HG03066 (cell line): Measurements from ENCODE around the gene DKKL1.
"Not testable (repeated sequence)": the region's sequence is repeated elsewhere in the genome, so short reads cannot be mapped to it uniquely, and the experiment has no call there.

ENCODE experiments used
- ATAC-seq: cut with Tn5 transposase; IDR thresholded peaks from one replicate; pipeline ENCODE4 v1.9.1; 2021; ENCODE audit warnings: low read depth; ENCODE audit not compliant: unreplicated experiment

Gene DKKL1

DNA sequence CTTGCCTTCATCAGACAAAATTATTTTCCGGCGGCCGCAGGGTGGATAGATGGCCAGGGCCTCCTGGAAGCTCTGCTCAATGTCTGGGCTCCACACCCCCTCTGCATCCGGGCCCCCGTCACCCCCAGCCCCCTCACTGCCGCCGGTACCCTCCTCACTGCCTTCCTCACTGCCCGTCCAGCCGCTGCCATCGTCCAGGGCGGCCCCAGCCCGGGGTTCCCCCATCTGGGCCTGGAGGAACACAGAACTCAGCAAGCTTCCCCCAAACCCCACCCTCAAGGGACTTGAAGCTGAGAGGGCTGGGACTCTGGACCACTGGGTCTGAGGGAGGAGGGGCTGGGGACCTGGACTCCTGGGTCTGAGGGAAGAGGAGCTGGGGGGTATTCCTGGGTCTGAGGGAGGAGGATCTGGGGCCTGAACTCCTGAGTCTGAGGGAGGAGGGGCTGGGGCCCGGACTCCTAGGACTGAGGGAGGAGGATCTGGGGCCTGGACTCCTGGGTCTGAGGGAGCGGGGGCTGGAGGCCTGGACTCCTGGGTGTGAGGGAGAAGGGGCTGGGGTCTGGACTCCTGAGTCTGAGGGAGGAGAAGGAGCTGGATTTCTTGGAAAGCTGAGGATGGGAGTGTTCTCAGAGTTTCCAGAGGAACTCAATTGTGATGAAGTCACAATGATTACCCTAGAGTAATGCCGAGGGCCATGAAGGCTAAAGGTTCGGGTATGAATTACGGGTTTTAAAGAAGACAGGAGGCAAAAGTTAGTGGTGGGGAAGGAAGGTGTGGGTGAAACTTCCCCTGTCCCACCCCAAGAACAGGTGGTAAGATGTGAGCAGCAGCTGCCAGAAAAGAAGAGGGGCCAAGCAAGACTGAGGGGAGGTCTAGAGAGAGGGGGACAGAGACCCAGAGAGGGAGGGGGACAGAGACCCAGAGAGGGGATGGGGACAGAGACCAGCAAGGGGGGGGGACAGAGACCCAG, 3.5 kb upstream of the DKKL1 start:
- no peak for ATAC-seq

DNA sequence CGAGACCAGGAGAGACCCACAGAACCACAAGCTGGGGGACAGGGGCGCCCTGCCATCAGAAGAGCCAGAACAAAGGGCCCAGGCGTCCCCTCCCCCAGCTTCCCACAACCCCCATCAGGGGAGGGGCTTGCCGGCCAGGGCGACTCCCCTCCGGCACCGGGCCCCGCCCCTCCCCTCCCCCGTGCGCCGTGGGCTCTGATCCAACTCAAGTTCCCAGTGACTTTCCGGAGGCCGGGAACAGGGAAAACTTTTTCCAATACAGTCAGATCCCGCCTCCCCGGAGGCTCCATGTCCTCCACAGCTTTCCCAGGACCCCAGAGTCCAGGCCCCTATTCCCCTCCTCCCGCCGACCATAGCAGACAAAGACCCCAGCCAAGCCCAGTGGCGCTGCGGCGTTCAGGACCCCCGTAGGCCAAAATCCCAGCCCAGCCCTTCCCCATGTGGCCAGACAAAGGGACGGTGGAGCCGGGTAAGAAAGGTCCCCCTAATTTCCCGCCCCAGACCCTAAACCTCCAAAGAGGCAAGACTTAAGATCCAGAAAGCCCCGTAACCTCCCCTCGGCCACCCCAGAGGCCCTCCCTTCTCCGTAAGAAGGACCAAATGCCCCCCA, 2.1 kb upstream of the DKKL1 start:
- no peak for ATAC-seq

DNA sequence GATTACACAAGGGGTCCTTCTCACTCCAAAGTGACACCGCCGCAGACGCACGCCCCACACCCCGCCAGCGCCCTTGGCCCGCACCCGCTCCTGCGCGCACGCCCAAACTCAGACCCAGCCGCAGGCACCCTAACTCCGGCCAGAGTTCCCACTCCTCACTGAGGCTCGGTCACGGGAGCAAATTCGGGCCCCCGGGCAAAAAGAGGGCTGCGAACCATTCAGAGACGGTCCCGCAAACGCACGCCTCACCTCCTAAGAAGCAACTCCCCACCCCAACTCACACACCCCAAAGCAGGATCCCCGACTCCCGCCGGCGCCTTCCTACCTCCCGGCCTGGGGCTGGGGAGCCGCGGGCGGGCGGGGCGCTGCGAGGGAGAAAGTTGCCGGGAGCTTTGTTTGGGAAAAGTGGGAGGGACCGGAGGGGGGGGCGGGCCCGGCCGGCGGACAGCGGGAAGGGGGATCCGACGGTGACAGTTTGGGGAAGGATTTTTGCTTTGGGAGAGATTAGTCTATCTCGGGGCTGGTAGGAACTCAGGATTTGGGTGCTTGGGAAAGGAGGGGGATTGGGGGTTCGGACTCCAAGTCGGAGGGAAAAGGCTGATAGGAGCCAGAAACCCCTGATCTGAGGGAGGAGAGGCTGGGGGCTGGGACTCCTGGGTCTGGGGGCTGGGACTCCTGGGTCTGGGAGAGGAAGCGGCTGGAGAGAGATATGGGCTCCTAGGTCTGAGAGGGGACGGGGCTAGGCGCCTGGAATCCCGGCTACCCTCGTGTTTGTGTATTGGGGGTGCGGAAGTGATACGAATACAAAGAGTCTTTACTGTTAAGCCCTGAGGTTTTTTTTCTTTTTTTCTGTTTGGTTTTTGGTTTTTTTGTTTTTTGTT, 1.4 kb upstream of the DKKL1 start, which contains the start of gene TEAD2:
TEAD2 (minus strand) TSS at position 369 of the 881 bp plus-strand sequence. CDS start 2,341 bp downstream, outside the sequence.
- ATAC-seq, result no peak

DNA sequence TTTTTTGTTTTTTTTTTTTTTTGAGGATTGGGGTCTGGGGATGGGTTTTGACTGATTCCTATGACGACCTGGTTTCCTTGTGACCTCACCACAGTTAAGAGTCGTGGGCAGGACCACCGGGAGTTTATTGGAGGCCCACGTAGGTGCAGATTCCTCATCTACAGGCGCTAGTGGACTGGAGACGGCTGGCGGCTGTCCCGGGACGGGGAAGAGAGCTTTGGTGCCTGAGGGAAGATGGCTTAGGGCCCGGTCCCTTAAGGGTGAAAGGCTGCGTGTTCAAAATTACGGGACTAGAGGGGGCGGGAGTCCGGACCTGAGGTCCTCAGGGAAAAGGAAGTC, 779 bp upstream of the DKKL1 start:
- no peak for ATAC-seq

DNA sequence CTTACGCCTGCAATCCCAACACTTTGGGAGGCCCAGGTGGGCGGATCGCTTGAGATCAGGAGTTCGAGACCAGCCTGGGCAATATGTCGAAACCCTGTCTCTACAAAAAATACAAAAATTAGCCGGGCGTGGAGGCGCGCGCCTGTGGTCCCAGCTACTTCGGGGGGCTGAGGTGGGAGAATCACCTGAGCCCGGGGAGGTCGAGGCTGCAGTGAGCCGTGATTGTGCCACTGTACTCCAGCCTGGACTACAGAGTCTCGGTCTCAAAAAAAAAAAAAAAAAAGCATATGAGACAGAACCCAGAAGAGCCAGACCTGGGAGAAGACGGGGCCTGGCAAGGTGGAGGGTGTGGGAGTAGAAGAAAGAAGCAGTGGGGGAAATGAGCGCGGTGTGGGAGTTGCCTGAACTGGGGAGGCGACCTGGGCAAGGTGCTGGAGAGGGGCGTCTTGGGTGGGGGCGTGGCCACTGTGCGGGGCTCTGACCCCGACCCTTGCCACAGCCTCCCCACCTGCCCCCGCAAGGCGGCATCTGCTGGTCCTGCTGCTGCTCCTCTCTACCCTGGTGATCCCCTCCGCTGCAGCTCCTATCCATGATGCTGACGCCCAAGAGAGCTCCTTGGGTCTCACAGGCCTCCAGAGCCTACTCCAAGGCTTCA, 533 bp downstream of the DKKL1 start:
- ATAC-seq, result no peak

DNA sequence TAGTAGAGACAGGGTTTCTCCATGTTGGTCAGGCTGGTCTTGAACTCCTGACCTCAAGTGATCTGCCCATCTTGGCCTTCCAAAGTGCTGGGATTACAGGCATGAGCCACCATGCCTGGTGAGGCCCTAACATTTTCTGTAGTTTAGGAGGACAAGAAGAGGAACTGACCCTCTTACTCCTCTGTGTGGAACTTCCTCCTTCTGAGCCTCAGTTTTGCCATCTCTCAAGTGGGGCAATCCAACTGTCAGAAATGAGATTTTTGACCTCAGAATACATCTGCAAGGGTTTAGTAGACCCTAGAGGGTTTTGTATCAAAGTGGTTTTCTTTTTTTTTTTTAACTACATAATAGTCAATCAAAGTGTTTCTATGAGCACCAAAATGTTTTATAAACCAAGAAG, 2.4 kb downstream of the DKKL1 start:
- no peak for ATAC-seq

DNA sequence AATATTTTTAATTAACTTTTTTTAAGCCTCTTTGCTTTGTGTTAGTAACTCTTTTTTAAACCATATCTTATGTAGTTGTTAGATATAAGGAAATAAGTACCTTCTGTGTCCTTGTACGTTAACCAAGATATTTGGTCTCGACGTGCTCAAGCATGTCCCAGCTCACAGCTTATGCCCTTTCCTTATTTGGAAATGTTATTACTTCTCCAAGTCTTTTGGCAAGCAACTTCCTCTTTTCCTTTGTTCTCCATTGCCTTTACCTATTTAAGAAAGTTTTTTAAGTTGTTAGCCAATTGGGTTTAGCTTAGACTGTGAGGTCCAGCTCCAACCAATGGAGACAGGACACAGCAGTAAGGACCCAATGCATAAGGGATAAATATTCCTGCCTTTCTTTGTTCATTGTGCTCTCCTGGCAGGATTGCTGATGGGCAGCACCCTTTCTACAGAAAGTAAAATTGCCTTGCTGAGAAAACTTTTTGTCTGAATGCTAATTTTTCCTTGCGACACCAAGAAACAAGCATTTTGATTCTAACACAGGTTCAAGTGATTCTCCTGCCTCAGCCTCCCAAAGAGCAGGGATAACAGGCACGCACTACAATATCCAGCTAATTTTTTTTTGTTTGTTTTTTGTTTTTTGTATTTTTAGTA, 5.2 kb downstream of the DKKL1 start:
- ATAC-seq, result no peak

DNA sequence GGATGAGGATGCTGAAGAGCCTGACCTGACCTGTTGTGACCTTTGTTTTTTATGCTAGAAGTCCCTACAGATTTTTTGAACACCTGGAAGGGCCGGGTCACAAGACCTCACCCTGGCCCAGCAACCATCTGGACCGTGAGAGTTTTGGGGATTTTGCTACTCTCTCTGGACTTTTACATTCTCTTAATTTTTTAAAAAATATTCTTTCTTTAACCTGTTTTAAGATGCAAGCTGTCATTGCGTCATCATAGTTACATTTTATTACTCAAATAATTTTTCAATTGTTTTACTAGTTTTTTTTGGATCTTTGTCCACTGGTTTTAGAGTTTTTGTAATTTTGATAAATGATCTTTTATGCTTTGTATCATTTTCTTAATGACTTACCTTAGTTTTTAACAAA, 7.5 kb downstream of the DKKL1 start:
- no peak for ATAC-seq

DNA sequence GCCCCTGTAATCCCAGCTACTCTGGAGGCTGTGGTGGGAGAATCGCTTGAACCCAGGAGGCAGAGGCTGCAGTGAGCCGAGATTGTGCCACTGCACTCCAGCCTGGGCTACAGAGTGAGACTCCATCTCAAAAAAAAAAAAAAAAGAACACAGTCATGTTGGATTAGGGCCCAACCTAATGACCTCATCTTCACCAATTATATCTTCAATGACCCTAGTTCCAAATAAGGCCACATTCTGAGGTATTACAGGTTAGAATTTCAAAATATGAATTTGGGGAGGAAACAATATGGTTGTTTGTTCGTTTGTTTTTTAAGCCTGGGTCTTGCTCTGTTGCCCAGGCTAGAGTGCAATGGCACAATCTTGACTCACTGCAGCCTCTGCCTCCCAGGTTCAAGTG, 9.5 kb downstream of the DKKL1 start:
- ATAC-seq, result not testable (repeated sequence)

DNA sequence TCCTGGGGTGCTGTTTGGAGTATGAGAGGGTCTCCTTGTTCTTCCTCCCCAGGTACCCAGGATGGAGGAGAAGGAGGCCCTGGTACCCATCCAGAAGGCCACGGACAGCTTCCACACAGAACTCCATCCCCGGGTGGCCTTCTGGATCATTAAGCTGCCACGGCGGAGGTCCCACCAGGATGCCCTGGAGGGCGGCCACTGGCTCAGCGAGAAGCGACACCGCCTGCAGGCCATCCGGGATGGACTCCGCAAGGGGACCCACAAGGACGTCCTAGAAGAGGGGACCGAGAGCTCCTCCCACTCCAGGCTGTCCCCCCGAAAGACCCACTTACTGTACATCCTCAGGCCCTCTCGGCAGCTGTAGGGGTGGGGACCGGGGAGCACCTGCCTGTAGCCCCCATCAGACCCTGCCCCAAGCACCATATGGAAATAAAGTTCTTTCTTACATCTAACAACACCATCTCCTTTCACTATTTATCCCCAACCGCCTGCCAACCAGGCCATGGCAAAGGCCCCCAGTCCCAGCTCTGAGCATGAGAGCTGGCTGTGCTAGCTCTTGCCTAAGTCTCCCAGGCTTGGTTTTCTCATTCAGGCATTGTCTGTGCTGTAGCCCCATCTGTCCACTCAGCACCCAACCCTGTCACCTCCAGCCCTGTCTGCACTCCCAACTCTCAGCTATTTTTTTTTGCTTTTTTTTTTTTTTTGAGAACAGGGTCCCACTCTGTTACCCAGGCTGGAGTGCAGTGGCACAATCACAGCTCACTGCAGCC, 11.2 kb downstream of the DKKL1 start:
- ATAC-seq, result no peak

DNA sequence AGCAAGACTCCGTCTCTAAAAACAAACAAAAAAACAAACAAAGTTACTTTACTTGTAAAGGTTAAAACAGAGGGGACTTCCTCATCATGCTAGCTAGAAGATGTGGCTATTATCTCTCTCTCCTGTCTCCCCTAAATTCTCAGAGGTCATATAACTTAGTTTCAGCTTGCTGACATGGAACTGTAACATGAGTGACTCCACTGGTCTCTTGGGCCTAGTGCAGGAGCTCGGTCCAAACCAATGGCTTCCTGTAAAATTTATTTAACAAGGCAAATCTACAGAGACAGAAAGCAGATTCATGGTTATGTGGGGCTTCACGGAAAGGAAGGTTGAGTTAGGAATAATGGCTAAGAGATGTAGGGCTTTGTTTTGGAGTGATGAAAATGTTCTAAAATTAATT, 14.8 kb downstream of the DKKL1 start:
- ATAC-seq, result no peak

DNA sequence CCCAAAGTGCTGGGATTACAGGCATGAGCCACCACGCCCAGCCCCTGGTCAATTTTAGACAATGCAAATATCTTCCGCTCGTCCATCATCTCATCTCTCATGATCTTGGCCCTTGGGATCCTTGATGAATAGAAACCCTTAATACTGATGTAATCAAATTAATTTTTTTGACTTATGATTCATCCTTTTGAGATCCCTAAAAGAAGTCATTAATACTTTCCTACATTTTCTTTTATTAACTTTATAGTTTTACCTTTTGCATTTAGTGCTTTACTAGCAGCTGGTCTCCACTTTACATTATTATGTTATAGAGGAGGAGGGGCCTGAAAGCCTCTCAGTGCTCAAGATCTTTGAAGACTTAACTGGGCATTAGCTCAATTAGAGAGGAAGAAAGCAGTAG, 16.7 kb downstream of the DKKL1 start:
- ATAC-seq, result no peak

DNA sequence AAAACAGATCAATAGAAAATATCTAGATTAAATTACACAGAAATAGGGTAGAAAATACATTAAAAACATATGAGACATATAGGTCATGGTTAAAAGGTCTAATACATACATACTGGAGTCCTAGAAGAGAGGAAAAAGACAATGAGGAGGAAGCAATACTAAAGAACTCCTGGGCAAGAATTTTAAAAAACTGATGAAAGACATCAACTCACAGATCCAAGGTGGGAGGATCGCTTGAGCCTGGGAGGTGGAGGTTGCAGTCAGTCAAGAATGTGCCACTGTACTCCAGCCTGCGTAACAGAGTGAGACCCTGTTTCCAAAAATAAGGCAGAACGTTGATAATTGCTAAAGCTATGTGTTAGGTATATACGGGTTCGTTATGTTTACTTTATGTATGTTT, 19.0 kb downstream of the DKKL1 start:
- no peak for ATAC-seq

DNA sequence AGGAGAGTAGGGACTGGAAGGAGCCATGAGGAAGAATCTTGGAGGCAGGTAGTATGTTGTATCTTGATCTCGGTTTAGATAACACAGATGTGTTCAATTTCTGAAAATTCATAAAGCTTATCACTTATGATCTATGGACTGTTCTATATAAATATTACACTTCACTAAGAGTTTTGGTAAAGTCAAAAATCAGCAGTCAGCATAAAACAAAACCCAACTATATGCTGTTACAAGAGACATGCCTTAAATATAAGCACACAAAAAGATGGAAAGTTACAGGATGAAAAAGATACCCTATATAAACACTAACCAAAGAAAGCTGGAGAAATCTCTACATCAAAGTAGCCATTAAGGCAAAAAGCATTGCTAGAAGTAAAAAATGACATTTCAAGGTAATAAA, 19.9 kb downstream of the DKKL1 start:
- ATAC-seq, result no peak

DNA sequence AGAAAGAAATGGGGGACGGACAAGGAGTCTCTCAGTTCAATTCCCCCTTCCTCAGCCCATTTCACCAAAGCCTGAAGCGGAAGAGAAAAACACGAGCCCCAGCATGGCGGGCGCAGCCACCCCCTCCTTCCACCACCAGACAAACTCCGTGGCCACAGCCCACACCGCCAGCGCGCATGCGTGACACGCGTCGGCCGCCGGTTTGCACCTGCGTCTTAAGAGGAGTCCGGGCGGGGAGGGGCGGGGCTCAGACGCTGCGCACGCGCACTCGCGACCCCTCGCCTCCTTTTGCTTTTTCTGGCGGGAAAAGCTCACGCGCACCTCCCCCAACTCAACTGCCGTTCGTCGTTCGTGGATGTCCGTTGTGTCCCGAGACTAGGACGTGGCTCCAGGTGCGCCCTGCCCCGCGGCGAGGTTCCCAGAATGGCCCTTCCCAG, 24.3 kb downstream of the DKKL1 start, which contains the start of gene KASH5:
KASH5 (plus strand) TSS at position 314 of the 437 bp plus-strand sequence. CDS start 2,635 bp downstream, outside the sequence.
- ATAC-seq, result no peak

DNA sequence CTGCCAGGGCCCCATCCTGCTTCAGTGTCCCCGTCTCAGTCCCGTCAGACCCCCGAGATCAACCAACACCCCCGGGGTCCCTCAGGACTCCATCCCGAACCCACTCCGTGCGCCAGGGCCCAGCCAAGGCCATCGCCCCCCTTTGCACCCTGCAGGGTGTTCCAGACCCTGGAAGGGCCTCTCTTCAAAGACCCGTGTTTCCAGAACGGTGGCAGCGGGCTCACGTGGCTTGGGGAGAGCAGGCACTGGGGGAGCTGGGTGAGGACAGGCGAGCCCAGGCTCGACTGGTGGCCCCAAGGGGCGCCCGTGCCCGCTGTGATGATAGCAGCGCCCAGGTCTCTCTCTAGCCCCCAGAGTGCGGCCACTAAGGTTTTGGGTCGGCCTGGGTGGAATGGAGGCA, 25.7 kb downstream of the DKKL1 start:
- ATAC-seq, result no peak

DNA sequence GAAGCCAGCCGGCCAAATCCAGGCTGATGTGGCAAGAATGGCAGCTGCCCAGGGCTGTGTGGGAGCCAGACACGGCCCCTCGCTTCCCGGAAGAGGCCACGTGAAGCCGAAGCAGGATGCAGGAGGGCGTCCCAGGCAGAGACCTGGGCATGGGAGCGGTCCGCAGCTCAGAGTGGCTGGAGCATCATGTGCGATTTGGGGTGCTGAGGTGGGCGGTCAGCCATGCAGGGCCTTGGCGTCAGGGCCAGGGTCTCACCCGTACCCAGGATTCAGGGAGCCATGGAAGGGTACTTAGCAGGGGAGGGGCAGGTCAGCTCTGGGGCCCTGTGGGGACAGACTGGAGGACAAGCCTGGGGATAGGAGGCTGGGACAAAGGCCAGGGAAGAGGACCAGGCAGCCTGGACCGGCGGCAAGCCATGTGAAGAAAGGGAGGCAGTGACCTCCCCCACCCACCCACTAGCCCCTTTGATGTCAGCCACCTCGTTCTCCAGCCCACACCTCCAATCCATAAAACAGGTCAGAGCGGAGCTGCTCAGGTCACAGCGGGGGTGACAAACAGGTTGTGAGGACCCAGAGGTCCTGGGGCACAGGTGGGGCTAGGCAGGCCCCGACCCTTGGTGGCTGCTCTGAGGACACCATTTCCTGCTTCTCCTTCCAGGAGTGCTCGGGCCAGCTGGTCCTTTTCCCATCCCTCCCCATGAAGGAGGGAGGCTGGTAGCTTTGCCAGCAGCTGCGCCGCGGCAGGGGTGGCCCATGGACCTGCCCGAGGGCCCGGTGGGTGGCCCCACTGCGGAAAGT, 26.7 kb downstream of the DKKL1 start:
- ATAC-seq, result no peak

DNA sequence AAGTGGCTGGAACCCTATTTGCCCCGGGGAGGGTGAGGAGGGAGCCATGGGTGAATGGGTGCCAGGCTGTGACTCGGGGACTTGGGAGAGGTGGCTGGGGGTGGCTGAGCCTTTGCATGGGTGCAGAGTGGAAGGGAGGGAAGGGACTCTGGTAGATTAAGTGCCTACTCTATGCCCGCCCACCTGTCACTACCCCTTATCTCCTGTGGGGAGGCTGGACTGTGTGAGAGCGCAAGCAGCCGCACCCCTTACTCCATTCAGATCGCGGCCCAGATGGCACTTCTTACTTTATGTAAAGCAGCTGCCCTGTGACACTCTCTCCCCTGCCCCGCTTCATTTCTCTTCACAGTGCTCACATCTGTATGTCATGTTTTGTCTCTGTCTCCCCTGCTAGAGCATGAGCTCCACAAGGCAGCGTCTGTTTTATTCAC, 27.3 kb downstream of the DKKL1 start:
- ATAC-seq, result no peak
